ENCODE data around the gene KLHDC4. TPM values are rescaled to one million over a fixed set of nuclear protein-coding genes. Genes with fewer than 3 reads are reported as not detected.

Gene KLHDC4
- total and polyA plus RNA-seq, 2 experiments from 2014 or later: 23.0 to 41.1 TPM

GRCh38 chr16:87677830-87678229 is 88.0 kb downstream of the KLHDC4 start:
- H3K9me3 Mint-ChIP-seq: no peaks in the 10 kb centered on the region; the same call in 2 of the 3 replicates
- H3K4me3 ChIP-seq: no peak overlapping the region
- H3F3A ChIP-seq (replicated peaks; ENCODE audit: low read depth): no peaks in the 10 kb centered on the region
- H3K4me2 ChIP-seq: no peak overlapping the region
- H3K4me1 Mint-ChIP-seq: peaks cover 11% of the 10 kb centered on the region
- no peak overlapping the region for H2AFZ ChIP-seq
- H3K36me3 Mint-ChIP-seq (ENCODE audit: low read depth): no peaks in the 10 kb centered on the region
- no peaks in the 10 kb centered on the region for H3K27me3 ChIP-seq (ENCODE audit: insufficient read depth)
- no peak overlapping the region for H3K27ac ChIP-seq (ENCODE audit: low read depth)
- H3K79me2 ChIP-seq (replicated peaks; ENCODE audit: insufficient read depth): no peaks in the 10 kb centered on the region
- H3K36me3 ChIP-seq (ENCODE audit: insufficient read depth): no peaks in the 10 kb centered on the region
- H3K27me3 Mint-ChIP-seq (ENCODE audit: insufficient read depth, low read depth, poor library complexity): peaks cover 17% of the 10 kb centered on the region
- H3K4me1 ChIP-seq (ENCODE audit: insufficient read depth): no peaks in the 10 kb centered on the region
- ATAC-seq: no peak
- no peaks in the 10 kb centered on the region for H4K20me1 ChIP-seq (replicated peaks; ENCODE audit: insufficient read depth)
- no peak for TF ChIP-seq CTCF (conservative IDR thresholded peaks at IDR 0.05; ENCODE audit: low read depth in 2 of 2)
- no peak for TF ChIP-seq CREB1 (CRISPR knock-in tag; IDR thresholded peaks at IDR 0.05; ENCODE audit: low read depth)
- TF ChIP-seq EZH2phosphoT487 (IDR thresholded peaks at IDR 0.05; ENCODE audit: unreplicated experiment): no peak
- TF ChIP-seq ZNF462 (CRISPR knock-in tag; IDR thresholded peaks at IDR 0.05): no peak
- TF ChIP-seq EZH2 (IDR thresholded peaks at IDR 0.05; ENCODE audit: low read depth, unreplicated experiment): no peak
- TF ChIP-seq ETS1 (IDR thresholded peaks at IDR 0.05): no peak
- no peak for TF ChIP-seq STAT1 (IDR thresholded peaks at IDR 0.05; ENCODE audit: unreplicated experiment)
- TF ChIP-seq ZNF114 (CRISPR knock-in tag; IDR thresholded peaks at IDR 0.05): no peak
- no peak for TF ChIP-seq REST (IDR thresholded peaks at IDR 0.05; ENCODE audit: unreplicated experiment)
- no peak for TF ChIP-seq POLR2AphosphoS5 (IDR thresholded peaks at IDR 0.05; ENCODE audit: low read depth)
- TF ChIP-seq ZNF331 (CRISPR knock-in tag; IDR thresholded peaks at IDR 0.05; ENCODE audit: low read depth): no peak
- no peak for TF ChIP-seq JUNB (IDR thresholded peaks at IDR 0.05; ENCODE audit: unreplicated experiment)
- TF ChIP-seq NANOG (IDR thresholded peaks at IDR 0.05; ENCODE audit: borderline replicate concordance): no peak
- DNase-seq (ENCODE audit: low spot score): no peak
- no peaks in the 10 kb centered on the region for H3K9me2 ChIP-seq (ENCODE audit: insufficient read depth)
- no peak overlapping the region for H3K27ac Mint-ChIP-seq
- H3K4me3 Mint-ChIP-seq: no peak overlapping the region

All from GM23338 (cell line).